MCF 10A (cell line): ENCODE measurements around the gene TTC34. TPM values are rescaled to one million over a fixed set of nuclear protein-coding genes. Genes with fewer than 3 reads are reported as not detected.

ENCODE experiments used
- BruUV-seq: library from RNA; stranded (reverse); fragments of 400-500 nt; replicated peaks from 2 replicates; lab custom pipeline; 2021; lab: Mats Ljungman, UMichigan
- CTCF ChIA-PET: fragments of 300-600 bp; sonication (Branson Sonifier 250); formaldehyde crosslinking; extraction: SDS; loops from one replicate; lab custom pipeline; 2021; ENCODE audit warnings: antibody characterized with exemption, inconsistent platforms; lab: Yijun Ruan, JAX
- POLR2A ChIA-PET: fragments of 300-600, 350-650 bp; sonication (Branson Sonifier 250); formaldehyde crosslinking; extraction: SDS; loops from one replicate; lab custom pipeline; 2020; ENCODE audit warnings: antibody characterized with exemption, inconsistent platforms; lab: Yijun Ruan, JAX
- DNase-seq: peaks from one replicate; pipeline ENCODE4 v3.0.0-alpha.2; 2018; ENCODE audit not compliant: unreplicated experiment
- H3K27ac Mint-ChIP-seq: one replicate; pipeline ENCODE4 v1.8.0; 2022; ENCODE audit warnings: mild to moderate bottlenecking, low read depth, mixed read lengths; ENCODE audit not compliant: unreplicated experiment
- H3K27me3 Mint-ChIP-seq: one replicate; pipeline ENCODE4 v1.8.0; 2022; ENCODE audit warnings: mixed read lengths; ENCODE audit not compliant: insufficient read depth, unreplicated experiment
- H3K36me3 Mint-ChIP-seq: one replicate; pipeline ENCODE4 v1.8.0; 2022; ENCODE audit warnings: mild to moderate bottlenecking, moderate library complexity, mixed read lengths; ENCODE audit not compliant: insufficient read depth, unreplicated experiment
- H3K4me1 Mint-ChIP-seq: one replicate; pipeline ENCODE4 v1.8.0; 2022; ENCODE audit warnings: mixed read lengths; ENCODE audit not compliant: insufficient read depth, unreplicated experiment
- H3K4me3 Mint-ChIP-seq: one replicate; pipeline ENCODE4 v1.8.0; 2022; ENCODE audit warnings: mild to moderate bottlenecking, moderate library complexity, mixed read lengths; ENCODE audit not compliant: unreplicated experiment
- H3K9me3 Mint-ChIP-seq: one replicate; pipeline ENCODE4 v1.8.0; 2022; ENCODE audit warnings: mixed read lengths; ENCODE audit not compliant: unreplicated experiment
- CTCF ChIP-seq: fragments of 200-600 bp; IDR thresholded peaks from one replicate; pipeline ENCODE4 v1.8.0; 2022; ENCODE audit warnings: antibody characterized with exemption, mild to moderate bottlenecking; ENCODE audit not compliant: unreplicated experiment
- intact Hi-C: fragments of 100-400 bp; cut with micrococcal nuclease; formaldehyde crosslinking; loops from 2 replicates; pipeline ENCODE4 v1.14.1; 2022
- total RNA-seq: library from RNA; stranded (reverse); gene quantifications from 2 replicates; pipeline ENCODE4 v1.2.3, GENCODE V29; 2022

TTC34 gene
- total RNA-seq, 1 experiment from 2014 or later, result 0.47 TPM

GRCh38 chr1:2786329-2787162 lies 14.9 kb downstream of the TTC34 start:
- Mint-ChIP-seq H3K27me3 (no peaks in the 10 kb centered on the region), H3K4me1 (no peaks in the 10 kb centered on the region), H3K9me3 (peaks cover 22% of the 10 kb centered on the region), H3K4me3 (no peak overlapping the region), H3K36me3 (no peaks in the 10 kb centered on the region), H3K27ac (no peak overlapping the region)
- DNase-seq, result no peak
- CTCF ChIA-PET, result interaction anchor here (0.7 kb wide), 1 partner anchor 315 kb away, joined by 3 read pairs; no protein-coding TSS in a partner anchor
- intact Hi-C loops, result no loop called here
- TF ChIP-seq CTCF, result no peak
- BruUV-seq, result no TSS peak
- POLR2A ChIA-PET, result no interaction called here

- no peak for TF ChIP-seq CTCF
- peaks cover 23% of the 10 kb centered on the region for H3K9me3 Mint-ChIP-seq
- H3K36me3 Mint-ChIP-seq, result no peaks in the 10 kb centered on the region
- CTCF ChIA-PET, result no interaction called here
- intact Hi-C loops, result no loop called here
- H3K27me3 Mint-ChIP-seq, result no peaks in the 10 kb centered on the region
- no TSS peak for BruUV-seq
- no peak overlapping the region for H3K27ac Mint-ChIP-seq
- POLR2A ChIA-PET, result no interaction called here
- no peaks in the 10 kb centered on the region for H3K4me1 Mint-ChIP-seq
- no peak overlapping the region for H3K4me3 Mint-ChIP-seq
- DNase-seq, result no peak
These were observed 15.7 kb downstream of the TTC34 start for GRCh38 chr1:2785631-2786328.

- Mint-ChIP-seq H3K27me3 (no peaks in the 10 kb centered on the region), H3K4me3 (no peak overlapping the region), H3K36me3 (peaks cover 4% of the 10 kb centered on the region), H3K9me3 (peaks cover 31% of the 10 kb centered on the region), H3K27ac (no peak overlapping the region), H3K4me1 (no peaks in the 10 kb centered on the region)
- intact Hi-C loops, result no loop called here
- TF ChIP-seq CTCF, result no peak
- CTCF ChIA-PET, result no interaction called here
- BruUV-seq, result no TSS peak
- DNase-seq, result no peak
- POLR2A ChIA-PET, result no interaction called here
These were observed 16.5 kb downstream of the TTC34 start for GRCh38 chr1:2784854-2785630.
